ENCODE results near the gene HECW1.
"Not testable (repeated sequence)": the region's sequence is repeated elsewhere in the genome, so short reads cannot be mapped to it uniquely, and the experiment has no call there.

Gene HECW1

GRCh38 chr7:43112459-43112940 lies at the start of gene HECW1:
HECW1 (plus strand) TSS chr7:43112647; CDS start chr7:43243906, 131,259 bp downstream.
- DNase-seq: no peak

GRCh38 chr7:43071604-43072003 lies 40.8 kb upstream of the HECW1 start:
- DNase-seq: peak; percentile 1

DNA sequence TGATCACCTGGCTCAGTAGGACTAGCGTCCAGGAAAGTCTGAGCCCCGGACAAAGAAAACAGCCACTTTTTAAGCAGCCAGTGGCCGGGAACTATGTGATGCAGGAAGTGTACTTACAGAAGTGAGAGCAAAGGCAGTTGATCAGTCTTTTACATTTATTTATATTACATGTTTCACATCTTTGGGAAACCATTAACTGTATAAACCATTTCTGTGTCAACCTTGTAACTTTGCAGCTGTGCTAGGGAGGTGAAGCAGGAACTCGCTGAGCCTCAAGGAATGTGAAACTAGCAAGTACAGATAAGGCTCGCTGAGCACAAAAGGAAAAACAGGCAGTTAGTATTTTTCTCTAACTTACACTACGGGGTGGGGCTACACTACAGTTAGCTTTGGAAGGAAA lies 39.9 kb upstream of the HECW1 start:
- DNase-seq: peak; percentile 76

- DNase-seq: not testable (repeated sequence)
Measured at GRCh38 chr7:43073811-43074210, 38.6 kb upstream of the HECW1 start.

- DNase-seq: peak; percentile 85
Measured at GRCh38 chr7:43076189-43076605, 36.2 kb upstream of the HECW1 start.

DNA sequence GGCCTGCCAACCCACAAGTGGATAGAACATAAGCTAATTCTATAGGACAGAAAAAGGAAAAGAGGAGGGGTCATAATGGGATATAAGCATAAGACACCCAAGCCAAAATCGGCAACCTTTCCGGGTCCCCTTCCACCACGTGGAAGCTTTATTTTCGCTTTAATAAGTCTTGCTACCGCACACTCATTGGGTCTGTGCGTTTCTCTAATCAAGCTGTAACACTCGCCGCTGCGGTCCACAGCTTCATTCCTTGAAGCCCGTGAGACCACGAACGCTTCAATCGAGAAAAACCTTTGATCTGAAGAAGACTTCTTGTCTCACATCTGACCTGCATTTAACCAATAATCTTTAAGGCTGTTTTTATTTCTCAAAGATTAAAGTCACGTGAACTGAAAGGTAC lies 35.8 kb upstream of the HECW1 start:
- DNase-seq: no peak

GRCh38 chr7:43077285-43077684 lies 35.2 kb upstream of the HECW1 start:
- DNase-seq: peak; percentile 15

- DNase-seq: no peak
Measured at GRCh38 chr7:43077732-43078391, 34.6 kb upstream of the HECW1 start.

- no peak for DNase-seq
Measured at GRCh38 chr7:43078794-43079193, 33.7 kb upstream of the HECW1 start.

DNA sequence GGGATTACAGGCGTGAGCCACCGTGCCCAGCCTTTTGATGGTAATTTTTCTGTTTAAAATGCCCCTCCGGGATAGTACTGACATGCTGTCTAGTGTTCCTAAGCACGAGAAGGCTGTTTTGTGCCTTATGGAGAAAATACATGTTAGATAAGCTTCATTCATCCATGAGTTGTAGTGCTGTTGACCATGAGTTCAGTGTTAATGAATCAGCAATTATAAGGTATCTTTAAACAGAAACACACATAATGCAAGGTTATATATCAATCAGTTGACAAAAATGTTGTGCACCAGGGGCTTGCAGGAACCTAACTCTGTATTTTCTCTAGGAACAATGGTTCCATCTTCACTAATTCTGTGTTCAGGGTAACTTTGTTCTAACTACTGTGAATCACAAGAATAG lies 30.8 kb upstream of the HECW1 start:
- no peak for DNase-seq

DNA sequence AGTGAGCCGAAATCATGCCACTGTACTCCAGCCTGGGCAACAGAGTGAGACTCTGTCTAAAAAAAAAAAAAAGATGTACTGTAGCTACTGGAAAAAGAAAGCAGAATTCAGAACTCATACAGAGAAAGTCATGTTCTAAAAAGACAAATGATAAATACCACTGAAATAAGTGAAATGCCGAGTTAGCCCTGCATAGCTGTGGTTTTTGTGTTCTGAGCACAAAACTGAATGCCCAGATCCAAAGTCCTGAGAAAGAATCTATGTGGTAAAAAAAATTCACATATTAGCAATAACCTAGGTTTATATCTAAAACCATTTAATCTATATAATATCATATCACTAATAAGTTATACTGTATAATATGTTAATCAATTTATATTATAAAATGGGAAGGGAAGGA lies 29.3 kb upstream of the HECW1 start:
- no peak for DNase-seq

GRCh38 chr7:43085017-43085416 lies 27.4 kb upstream of the HECW1 start:
- no peak for DNase-seq

GRCh38 chr7:43085992-43086391 lies 26.5 kb upstream of the HECW1 start:
- no peak for DNase-seq

DNA sequence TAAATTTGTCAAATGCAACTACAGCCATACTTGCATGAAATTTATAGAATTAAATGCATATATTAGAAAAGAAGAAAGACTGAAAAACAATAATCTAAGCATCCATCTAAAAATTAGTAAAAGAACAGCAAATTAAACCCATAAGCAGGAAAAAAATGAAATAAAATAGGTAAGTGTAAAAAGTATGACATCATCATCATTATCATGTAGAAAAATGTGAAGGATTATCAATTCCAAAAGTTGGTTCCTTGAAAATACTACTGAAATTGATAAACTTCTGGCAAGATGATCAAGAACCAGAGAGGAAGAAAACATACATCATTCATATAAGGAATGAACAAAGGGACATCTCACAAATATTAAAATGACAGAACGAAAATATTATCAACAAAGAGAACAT lies 19.6 kb upstream of the HECW1 start:
- DNase-seq: no peak

GRCh38 chr7:43096875-43097274 lies 15.6 kb upstream of the HECW1 start:
- peak; percentile 22 for DNase-seq

GRCh38 chr7:43099750-43100149 lies 12.7 kb upstream of the HECW1 start:
- DNase-seq: no peak

DNA sequence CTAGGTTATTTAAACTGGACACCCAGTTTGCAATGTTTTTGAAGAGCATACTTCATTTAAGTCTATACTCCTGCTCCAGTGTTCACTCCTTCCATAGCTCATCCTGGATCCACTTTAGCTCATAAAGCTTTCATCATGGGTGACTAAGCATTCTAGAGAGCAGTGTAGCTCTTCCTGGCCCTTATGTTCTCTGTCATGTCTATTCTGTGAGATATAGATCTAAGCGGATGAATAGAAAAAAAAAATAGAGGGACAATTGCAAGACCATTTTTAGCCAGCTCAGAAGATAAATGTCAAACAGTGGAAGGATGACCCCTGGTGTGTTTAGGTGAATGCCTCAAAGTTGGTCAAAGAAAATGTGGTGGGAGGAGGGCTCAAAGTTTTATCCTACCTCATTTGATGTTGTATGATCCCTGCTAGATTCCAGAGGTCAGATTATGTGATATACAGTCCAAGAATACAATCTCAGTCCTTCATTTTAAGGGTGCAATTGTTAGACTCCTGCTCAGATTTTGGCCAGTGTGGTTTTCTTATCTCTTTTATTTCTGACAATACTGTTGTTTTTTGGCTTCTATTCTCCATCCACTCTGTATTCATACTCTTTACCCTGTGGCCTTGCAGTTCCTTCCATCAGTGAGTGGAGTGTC lies 7.5 kb upstream of the HECW1 start:
- DNase-seq: no peak

GRCh38 chr7:43105521-43106120 lies 6.8 kb upstream of the HECW1 start:
- DNase-seq: no peak

DNA sequence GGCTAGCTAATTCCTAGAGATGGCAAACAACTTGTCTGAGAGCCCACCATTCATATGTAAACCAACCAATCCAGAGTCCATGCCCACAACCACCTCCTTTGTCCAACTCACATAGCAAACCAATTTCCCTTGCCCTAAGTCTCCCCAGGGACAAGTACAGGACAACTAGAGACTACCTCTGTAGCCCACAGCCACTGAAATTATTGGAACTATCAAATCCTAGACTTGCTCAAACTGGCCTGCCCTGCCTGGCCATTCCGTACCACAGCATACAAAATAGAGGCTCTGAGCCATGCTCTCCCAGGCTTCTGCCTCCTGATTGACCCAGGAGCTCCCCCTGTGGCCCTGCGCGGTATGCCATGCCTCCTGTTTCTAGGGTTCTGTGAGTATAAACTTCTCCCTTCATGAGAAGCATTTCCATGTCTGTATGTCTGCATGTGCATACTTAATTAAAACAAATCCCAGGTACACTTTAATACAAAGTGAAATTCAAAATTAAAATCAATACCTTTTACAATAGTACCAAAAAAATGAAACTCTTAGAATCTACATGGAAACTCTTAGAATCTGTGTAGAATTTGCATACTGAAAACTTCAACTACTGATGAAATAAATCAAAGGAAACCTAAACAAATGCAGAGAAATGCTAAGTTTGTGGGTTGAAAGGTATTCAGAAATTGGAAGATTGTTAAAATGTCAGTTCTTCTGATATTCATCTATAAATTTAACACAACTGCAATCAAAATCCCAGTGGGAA lies 4.0 kb upstream of the HECW1 start:
- peak; percentile 60 for DNase-seq

GRCh38 chr7:43110791-43111535 lies 1.5 kb upstream of the HECW1 start:
- peak; percentile 78 for DNase-seq

GRCh38 chr7:43111630-43112458 lies 603 bp upstream of the HECW1 start:
- DNase-seq: no peak

Data from MV-4-11 (cell line).